HEK293 (cell line): ENCODE measurements around the gene NKD2.
A peak's percentile ranks its signal among the peaks of the same experiment; 100 is the strongest.

ENCODE experiments used
- CTCF ChIA-PET: fragments of 350-600 bp; formaldehyde crosslinking; extraction: SDS; loops from one replicate; lab custom pipeline; 2021; ENCODE audit warnings: antibody characterized with exemption; lab: Yijun Ruan, JAX
- POLR2A ChIA-PET: fragments of 300-600 bp; formaldehyde crosslinking; extraction: SDS; loops from one replicate; lab custom pipeline; 2020; ENCODE audit warnings: antibody characterized with exemption, inconsistent platforms; lab: Yijun Ruan, JAX
- H3K27ac ChIP-seq: fragments of 200-500 bp; sonication (Bioruptor generic); 2 replicates; pipeline ENCODE4 v1.5.1; 2014; ENCODE audit warnings: low read depth, low read length, control low read depth, inconsistent platforms; ENCODE audit errors: extremely low read depth
- H3K36me3 ChIP-seq, 2 experiments: fragments of 200-500 bp in 1 of 2; sonication (Bioruptor generic) in 1 of 2; 1 replicate in 1 of 2; 2 replicates in 1 of 2; pipeline ENCODE4 v1.5.1; 2014 to 2017; ENCODE audit warnings: inconsistent platforms in 2 of 2, low read length in 2 of 2; ENCODE audit not compliant: control insufficient read depth in 2 of 2, insufficient read depth in 1 of 2
- H3K4me1 ChIP-seq: fragments of 200-500 bp; sonication (Bioruptor generic); 2 replicates; pipeline ENCODE4 v1.5.1; 2014; ENCODE audit warnings: mild to moderate bottlenecking, low read length, inconsistent platforms; ENCODE audit not compliant: control insufficient read depth, insufficient read depth
- H3K4me3 ChIP-seq: 2 replicates; pipeline ENCODE4 v1.5.1; 2011; ENCODE audit warnings: low read depth, mild to moderate bottlenecking, control low read depth, low read length, moderate library complexity
- H3K9me3 ChIP-seq: fragments of 200-500 bp; sonication (Bioruptor generic); 2 replicates; pipeline ENCODE4 v1.5.1; 2014; ENCODE audit warnings: low read depth, low read length, inconsistent platforms; ENCODE audit not compliant: control insufficient read depth, insufficient read depth
- GLIS2 ChIP-seq: fragments of 450-650 bp; formaldehyde crosslinking; IDR thresholded peaks from 2 replicates; pipeline ENCODE4 v1.5.1; 2016; ENCODE audit warnings: missing biosample characterization, missing genetic modification characterization
- HOXA7 ChIP-seq: sonication (generic); formaldehyde crosslinking; IDR thresholded peaks from 2 replicates; pipeline ENCODE4 v1.8.1; 2022; ENCODE audit warnings: missing genetic modification reagents, borderline replicate concordance
- HOXC10 ChIP-seq: sonication (generic); formaldehyde crosslinking; IDR thresholded peaks from 2 replicates; pipeline ENCODE4 v1.8.1; 2023; ENCODE audit warnings: mild to moderate bottlenecking, missing genetic modification reagents
- INSM2 ChIP-seq: fragments of 450-650 bp; formaldehyde crosslinking; IDR thresholded peaks from 2 replicates; pipeline ENCODE4 v1.5.1; 2016; ENCODE audit warnings: missing biosample characterization, missing genetic modification characterization
- MZF1 ChIP-seq: fragments of 450-650 bp; formaldehyde crosslinking; IDR thresholded peaks from 2 replicates; pipeline ENCODE4 v1.5.1; 2017; ENCODE audit warnings: missing biosample characterization, missing genetic modification characterization, borderline replicate concordance
- PRDM1 ChIP-seq: fragments of 450-650 bp; formaldehyde crosslinking; IDR thresholded peaks from 2 replicates; pipeline ENCODE4; 2016; ENCODE audit warnings: missing biosample characterization, missing genetic modification characterization
- REST ChIP-seq: fragments of 450-650 bp; formaldehyde crosslinking; IDR thresholded peaks from 2 replicates; pipeline ENCODE4 v1.5.1; 2016; ENCODE audit warnings: missing biosample characterization, missing genetic modification characterization
- SALL2 ChIP-seq: fragments of 450-650 bp; formaldehyde crosslinking; IDR thresholded peaks from 2 replicates; pipeline ENCODE4 v1.5.0; 2017; ENCODE audit warnings: missing biosample characterization, mild to moderate bottlenecking, missing genetic modification characterization, borderline replicate concordance
- SETDB1 ChIP-seq: IDR thresholded peaks from one replicate; pipeline ENCODE4 v1.6.1; 2017; ENCODE audit warnings: mild to moderate bottlenecking, low read length, moderate library complexity, mixed read lengths; ENCODE audit not compliant: insufficient read length
- TRIM28 ChIP-seq: IDR thresholded peaks from 2 replicates; pipeline ENCODE4 v1.6.1; 2011; ENCODE audit warnings: low read length, control low read depth, borderline replicate concordance
- ZBTB20 ChIP-seq: fragments of 450-650 bp; formaldehyde crosslinking; IDR thresholded peaks from 2 replicates; pipeline ENCODE4 v1.5.1; 2016; ENCODE audit warnings: missing biosample characterization, missing genetic modification characterization
- ZBTB21 ChIP-seq: fragments of 450-650 bp; formaldehyde crosslinking; IDR thresholded peaks from 2 replicates; pipeline ENCODE4 v1.5.1; 2017; ENCODE audit warnings: missing biosample characterization, missing genetic modification characterization
- ZFHX2 ChIP-seq: fragments of 450-650 bp; formaldehyde crosslinking; conservative IDR thresholded peaks from 2 replicates; pipeline ENCODE4 v1.5.1; 2016; ENCODE audit warnings: missing biosample characterization, missing genetic modification characterization
- ZFP69B ChIP-seq: fragments of 450-650 bp; formaldehyde crosslinking; IDR thresholded peaks from 2 replicates; pipeline ENCODE4 v1.5.1; 2016; ENCODE audit warnings: missing biosample characterization, missing genetic modification characterization
- ZNF133 ChIP-seq: fragments of 450-650 bp; formaldehyde crosslinking; IDR thresholded peaks from 2 replicates; pipeline ENCODE4 v1.5.1; 2016; ENCODE audit warnings: missing biosample characterization, missing genetic modification characterization
- ZNF155 ChIP-seq: fragments of 450-650 bp; formaldehyde crosslinking; IDR thresholded peaks from 2 replicates; pipeline ENCODE4 v1.5.1; 2016; ENCODE audit warnings: missing biosample characterization, missing genetic modification characterization
- ZNF175 ChIP-seq: fragments of 450-650 bp; formaldehyde crosslinking; IDR thresholded peaks from 2 replicates; pipeline ENCODE4 v1.5.1; 2016; ENCODE audit warnings: missing biosample characterization, missing genetic modification characterization
- ZNF354C ChIP-seq: fragments of 450-650 bp; formaldehyde crosslinking; IDR thresholded peaks from 2 replicates; pipeline ENCODE4 v1.5.1; 2016; ENCODE audit warnings: missing biosample characterization, missing genetic modification characterization, low read depth, borderline replicate concordance
- ZNF366 ChIP-seq: fragments of 450-650 bp; formaldehyde crosslinking; conservative IDR thresholded peaks from 2 replicates; pipeline ENCODE4 v1.5.1; 2016; ENCODE audit warnings: missing biosample characterization, missing genetic modification characterization
- ZNF391 ChIP-seq: fragments of 450-650 bp; formaldehyde crosslinking; IDR thresholded peaks from 2 replicates; pipeline ENCODE4 v1.5.1; 2016; ENCODE audit warnings: low read depth, missing biosample characterization, missing genetic modification characterization, borderline replicate concordance
- ZNF404 ChIP-seq: fragments of 450-650 bp; formaldehyde crosslinking; IDR thresholded peaks from 2 replicates; pipeline ENCODE4 v1.5.1; 2017; ENCODE audit warnings: missing biosample characterization, missing genetic modification characterization
- ZNF510 ChIP-seq: fragments of 450-650 bp; formaldehyde crosslinking; IDR thresholded peaks from 2 replicates; pipeline ENCODE4 v1.5.1; 2018; ENCODE audit warnings: mild to moderate bottlenecking, missing genetic modification characterization, missing biosample characterization; ENCODE audit not compliant: insufficient replicate concordance
- ZNF623 ChIP-seq: fragments of 450-650 bp; formaldehyde crosslinking; IDR thresholded peaks from 2 replicates; pipeline ENCODE4 v1.5.1; 2016; ENCODE audit warnings: missing biosample characterization, missing genetic modification characterization
- ZNF654 ChIP-seq: fragments of 450-650 bp; formaldehyde crosslinking; IDR thresholded peaks from 2 replicates; pipeline ENCODE4 v1.5.1; 2016; ENCODE audit warnings: low read depth, missing biosample characterization, missing genetic modification characterization
- ZNF660 ChIP-seq: fragments of 450-650 bp; IDR thresholded peaks from 2 replicates; pipeline ENCODE4 v1.5.1; 2018; ENCODE audit warnings: missing biosample characterization, mild to moderate bottlenecking, missing genetic modification characterization
- ZNF670 ChIP-seq: fragments of 450-650 bp; formaldehyde crosslinking; IDR thresholded peaks from 2 replicates; pipeline ENCODE4 v1.5.1; 2016; ENCODE audit warnings: missing biosample characterization, missing genetic modification characterization, low read depth
- ZNF76 ChIP-seq: fragments of 450-650 bp; formaldehyde crosslinking; IDR thresholded peaks from 2 replicates; pipeline ENCODE4; 2016; ENCODE audit warnings: low read depth, missing biosample characterization, missing genetic modification characterization, borderline replicate concordance
- ZNF791 ChIP-seq: fragments of 450-650 bp; formaldehyde crosslinking; IDR thresholded peaks from 2 replicates; pipeline ENCODE4 v1.5.1; 2016; ENCODE audit warnings: missing biosample characterization, missing genetic modification characterization

The NKD2 gene

GRCh38 chr5:1017691-1018455, 9.3 kb downstream of the NKD2 start:
- Histone ChIP-seq H3K4me3 (no peak overlapping the region), H3K27ac (no peak overlapping the region), H3K9me3 (no peaks in the 10 kb centered on the region), H3K4me1 (no peaks in the 10 kb centered on the region), H3K36me3 (peaks cover 0 to 27% of the 10 kb centered on the region in 2 experiments; a peak in 1 of 3 replicates)
- ChIA-PET POLR2A (no interaction called here), CTCF (interaction anchor here (3.3 to 4.6 kb wide), 2 partner anchors 9 to 94 kb away, joined by 15 to 51 read pairs; partner anchors contain the start of gene NKD2)
- TF ChIP-seq ZNF76 (no peak), ZBTB21 (tag by site-specific recombination) (no peak), ZNF791 (tag by site-specific recombination) (no peak), ZFHX2 (0 out of 2 replicates have a peak, but pooled peaks have one; percentile 21), INSM2 (tag by site-specific recombination) (no peak), ZNF623 (tag by site-specific recombination) (peak; percentile 67), REST (tag by site-specific recombination) (no peak), ZFP69B (tag by site-specific recombination) (no peak), GLIS2 (tag by site-specific recombination) (no peak), ZNF366 (tag by site-specific recombination) (no peak), ZNF654 (tag by site-specific recombination) (no peak), ZNF354C (tag by site-specific recombination) (no peak), TRIM28 (no peak)

- no peaks in the 10 kb centered on the region for H3K4me1 ChIP-seq
- H3K36me3 ChIP-seq, result peaks cover 0 to 21% of the 10 kb centered on the region in 2 experiments; a peak in 1 of 3 replicates
- POLR2A ChIA-PET, result no interaction called here
- no peak overlapping the region for H3K4me3 ChIP-seq
- H3K9me3 ChIP-seq, result no peaks in the 10 kb centered on the region
- CTCF ChIA-PET, result interaction anchor here (0.7 to 4.6 kb wide), 3 partner anchors 10 to 494 kb away, joined by 3 to 51 read pairs (median 15); partner anchors contain the start of gene NKD2
- H3K27ac ChIP-seq, result no peak overlapping the region
- TF ChIP-seq PRDM1 (tag by site-specific recombination), result no peak
- no peak for TF ChIP-seq ZNF391 (tag by site-specific recombination)
- no peak for TF ChIP-seq SALL2
- TF ChIP-seq SETDB1, result no peak
- TF ChIP-seq HOXA7 (CRISPR knock-in tag), result no peak
- no peak for TF ChIP-seq MZF1 (tag by site-specific recombination)
- TF ChIP-seq ZNF623 (tag by site-specific recombination), result no peak
- no peak for TF ChIP-seq HOXC10 (CRISPR knock-in tag)
- no peak for TF ChIP-seq ZNF155
- TF ChIP-seq ZNF670, result no peak
- TF ChIP-seq ZNF404 (tag by site-specific recombination), result no peak
- no peak for TF ChIP-seq ZNF660
- no peak for TF ChIP-seq ZNF510 (tag by site-specific recombination)
- TF ChIP-seq ZNF175, result no peak
- TF ChIP-seq ZNF354C (tag by site-specific recombination), result no peak
- no peak for TF ChIP-seq TRIM28
- TF ChIP-seq ZBTB20, result no peak
- no peak for TF ChIP-seq ZNF133 (tag by site-specific recombination)
Measured at GRCh38 chr5:1018596-1018995, 10.0 kb downstream of the NKD2 start.
